GM23248 (cell line): ENCODE results near the gene COL9A3. TPM values are rescaled to one million over a fixed set of nuclear protein-coding genes. Genes with fewer than 3 reads are reported as not detected.

ENCODE experiments used
- DNase-seq: peaks from one replicate; pipeline ENCODE4 v3.0.0-alpha.2; 2015
- H2AFZ ChIP-seq: fragments of 200-600 bp; sonication (generic); 2 replicates; pipeline ENCODE4 v1.6.1; 2016; ENCODE audit warnings: antibody characterized with exemption
- H3F3A ChIP-seq: fragments of 200-600 bp; sonication (generic); 2 replicates; pipeline ENCODE4 v1.6.1; 2016; ENCODE audit warnings: mild to moderate bottlenecking, antibody characterized with exemption, mixed run types; ENCODE audit not compliant: insufficient read depth
- H3K27ac ChIP-seq: fragments of 200-600 bp; sonication (generic); 2 replicates; pipeline ENCODE4 v1.5.1; 2016; ENCODE audit warnings: mild to moderate bottlenecking
- H3K27me3 ChIP-seq: fragments of 200-600 bp; sonication (generic); replicated peaks from 2 replicates; pipeline ENCODE4 v1.6.1; 2016; ENCODE audit warnings: mild to moderate bottlenecking; ENCODE audit not compliant: insufficient read depth
- H3K36me3 ChIP-seq: fragments of 200-600 bp; sonication (generic); 2 replicates; pipeline ENCODE4 v1.6.1; 2016; ENCODE audit warnings: low read depth, mild to moderate bottlenecking
- H3K4me1 ChIP-seq: fragments of 200-600 bp; sonication (generic); 2 replicates; pipeline ENCODE4 v1.6.1; 2016; ENCODE audit warnings: mild to moderate bottlenecking; ENCODE audit not compliant: insufficient read depth
- H3K4me2 ChIP-seq: fragments of 200-600 bp; sonication (generic); one replicate; pipeline ENCODE4 v1.6.1; 2016; ENCODE audit warnings: mild to moderate bottlenecking; ENCODE audit not compliant: unreplicated experiment
- H3K4me3 ChIP-seq: fragments of 200-600 bp; sonication (generic); 2 replicates; pipeline ENCODE4 v1.5.1; 2016; ENCODE audit warnings: mild to moderate bottlenecking
- H3K79me2 ChIP-seq: fragments of 200-600 bp; sonication (generic); 2 replicates; pipeline ENCODE4 v1.6.1; 2016; ENCODE audit warnings: mild to moderate bottlenecking; ENCODE audit not compliant: insufficient read depth
- H3K9ac ChIP-seq: fragments of 200-600 bp; sonication (generic); 2 replicates; pipeline ENCODE4 v1.6.1; 2016; ENCODE audit warnings: mild to moderate bottlenecking
- H3K9me2 ChIP-seq: fragments of 200-600 bp; sonication (generic); 2 replicates; pipeline ENCODE4 v1.6.1; 2016; ENCODE audit warnings: mixed run types, mild to moderate bottlenecking, moderate library complexity; ENCODE audit not compliant: insufficient read depth
- H3K9me3 ChIP-seq: fragments of 200-600 bp; sonication (generic); one replicate; pipeline ENCODE4 v1.6.1; 2017; ENCODE audit warnings: low read depth
- H4K20me1 ChIP-seq: fragments of 200-600 bp; sonication (generic); 2 replicates; pipeline ENCODE4 v1.6.0; 2016; ENCODE audit not compliant: insufficient read depth
- EZH2 ChIP-seq: fragments of 200-600 bp; sonication (generic); IDR thresholded peaks from 2 replicates; pipeline ENCODE4 v1.6.1; 2018; ENCODE audit warnings: antibody characterized with exemption, mild to moderate bottlenecking; ENCODE audit not compliant: insufficient read depth, poor library complexity, severe bottlenecking
- EZH2phosphoT487 ChIP-seq: fragments of 200-600 bp; sonication (generic); IDR thresholded peaks from 2 replicates; pipeline ENCODE4 v1.6.1; 2018; ENCODE audit warnings: antibody characterized with exemption, moderate library complexity, mild to moderate bottlenecking, low read depth; ENCODE audit not compliant: insufficient read depth
- whole genome bisulfite sequencing, 2 experiments: methylation state at CpG; one replicate each; pipeline ENCODE4 v1.1.6; 2015 to 2017; ENCODE audit warnings: low lambda C conversion rate in 2 of 2, low coverage in 1 of 2; ENCODE audit errors: missing lambda C conversion rate in 2 of 2; 5-methylcytosine and 5-hydroxymethylcytosine counted together
- in situ Hi-C: fragments of 300-500 bp; cut with MboI; formaldehyde crosslinking; loops from 2 replicates; pipeline ENCODE4 v1.15.0; 2020
- polyA plus RNA-seq: library from polyadenylated mRNA; unstranded; fragments of >200 nt; fragmentation: Nextera tagmentation; extraction: Ambion mirVana; gene quantifications from 2 replicates; pipeline ENCODE4 v1.2.1, GENCODE V29; 2016
- total RNA-seq: library from RNA; depleted of rRNA; stranded (reverse); fragments of >200 nt; shearing (Covaris generic); gene quantifications from 2 replicates; pipeline ENCODE4 v1.2.3, GENCODE V29; 2014

Gene COL9A3
- total and polyA plus RNA-seq, 2 experiments from 2014 or later, result 0.25 TPM; not detected in 1

- Histone ChIP-seq H4K20me1 (no peaks in the 10 kb centered on the region), H3K4me2 (no peak overlapping the region), H3K27ac (no peak overlapping the region), H3K9ac (no peak overlapping the region), H3K4me3 (no peak overlapping the region), H3K27me3 (no peaks in the 10 kb centered on the region), H3K9me3 (no peaks in the 10 kb centered on the region), H2AFZ (no peak overlapping the region), H3K79me2 (no peaks in the 10 kb centered on the region), H3K9me2 (no peaks in the 10 kb centered on the region), H3F3A (no peaks in the 10 kb centered on the region), H3K36me3 (no peaks in the 10 kb centered on the region), H3K4me1 (peaks cover 6% of the 10 kb centered on the region)
- no peak for DNase-seq
- TF ChIP-seq EZH2phosphoT487, result no peak
- TF ChIP-seq EZH2, result no peak
- in situ Hi-C loops, result loop anchor here (25.0 kb wide), 1 partner anchor 266 kb away; no protein-coding TSS in a partner anchor
- 77 to 88% methylated on average over 9 of the region's 9 CpGs for WGBS, 2 experiments
These were observed 38.8 kb upstream of the COL9A3 start for GRCh38 chr20:62778058-62778457.

GRCh38 chr20:62778601-62779416 lies 38.0 kb upstream of the COL9A3 start:
- Histone ChIP-seq H3K9ac (no peak overlapping the region), H2AFZ (no peak overlapping the region), H3K4me3 (no peak overlapping the region), H4K20me1 (no peaks in the 10 kb centered on the region), H3K9me3 (no peaks in the 10 kb centered on the region), H3K36me3 (no peaks in the 10 kb centered on the region), H3K4me2 (no peak overlapping the region), H3K79me2 (no peaks in the 10 kb centered on the region), H3K27ac (no peak overlapping the region), H3K27me3 (no peaks in the 10 kb centered on the region), H3K9me2 (no peaks in the 10 kb centered on the region), H3K4me1 (no peaks in the 10 kb centered on the region), H3F3A (no peaks in the 10 kb centered on the region)
- WGBS, 2 experiments, result 69 to 72% methylated on average over 21 to 23 of the region's 24 CpGs
- TF ChIP-seq EZH2 (no peak), EZH2phosphoT487 (no peak)
- DNase-seq, result no peak
- in situ Hi-C loops, result loop anchor here (25.0 kb wide), 1 partner anchor 267 kb away; no protein-coding TSS in a partner anchor

- H3K4me1 ChIP-seq, result no peaks in the 10 kb centered on the region
- DNase-seq, result no peak
- no peak overlapping the region for H3K27ac ChIP-seq
- H3K9me3 ChIP-seq, result no peaks in the 10 kb centered on the region
- no peak overlapping the region for H3K9ac ChIP-seq
- no peak overlapping the region for H3K4me3 ChIP-seq
- no peaks in the 10 kb centered on the region for H3K36me3 ChIP-seq
- in situ Hi-C loops, result loop anchor here (25.0 kb wide), 1 partner anchor 267 kb away; no protein-coding TSS in a partner anchor
- no peaks in the 10 kb centered on the region for H3F3A ChIP-seq
- 76 to 82% methylated on average over 7 of the region's 7 CpGs for WGBS, 2 experiments
- no peaks in the 10 kb centered on the region for H4K20me1 ChIP-seq
- no peak overlapping the region for H2AFZ ChIP-seq
- TF ChIP-seq EZH2phosphoT487 (no peak), EZH2 (no peak)
- no peaks in the 10 kb centered on the region for H3K9me2 ChIP-seq
- H3K79me2 ChIP-seq, result no peaks in the 10 kb centered on the region
- H3K27me3 ChIP-seq, result no peaks in the 10 kb centered on the region
- H3K4me2 ChIP-seq, result no peak overlapping the region
These were observed 37.5 kb upstream of the COL9A3 start for GRCh38 chr20:62779417-62779685.

GRCh38 chr20:62780204-62780603 lies 36.6 kb upstream of the COL9A3 start:
- no peaks in the 10 kb centered on the region for H3K79me2 ChIP-seq
- no peaks in the 10 kb centered on the region for H4K20me1 ChIP-seq
- no peak overlapping the region for H3K4me2 ChIP-seq
- no peak for DNase-seq
- H3F3A ChIP-seq, result no peaks in the 10 kb centered on the region
- H3K4me1 ChIP-seq, result no peaks in the 10 kb centered on the region
- no peak for TF ChIP-seq EZH2phosphoT487
- TF ChIP-seq EZH2, result no peak
- no peaks in the 10 kb centered on the region for H3K9me3 ChIP-seq
- no peaks in the 10 kb centered on the region for H3K36me3 ChIP-seq
- no peak overlapping the region for H3K9ac ChIP-seq
- H3K9me2 ChIP-seq, result no peaks in the 10 kb centered on the region
- no peak overlapping the region for H2AFZ ChIP-seq
- no peak overlapping the region for H3K27ac ChIP-seq
- in situ Hi-C loops, result loop anchor here (10.0 to 25.0 kb wide), 2 partner anchors 105 to 268 kb away; no protein-coding TSS in a partner anchor
- no peaks in the 10 kb centered on the region for H3K27me3 ChIP-seq
- WGBS, 2 experiments, result 61 to 63% methylated on average over 20 of the region's 20 CpGs
- H3K4me3 ChIP-seq, result no peak overlapping the region
